K562 (cell line): ENCODE data around the gene FBXO48. TPM values are rescaled to one million over a fixed set of nuclear protein-coding genes. Genes with fewer than 3 reads are reported as not detected.

ENCODE experiments used
- BDP1 ChIP-seq: IDR thresholded peaks from 3 replicates; pipeline ENCODE4 v1.6.1; 2011; ENCODE audit not compliant: insufficient read length, insufficient read depth
- CCAR2 ChIP-seq: fragments of 200-400 bp; formaldehyde crosslinking; IDR thresholded peaks from 2 replicates; pipeline ENCODE4 v1.6.1; 2017; ENCODE audit warnings: mild to moderate bottlenecking, low read depth, low read length
- EHMT2 ChIP-seq: fragments of 450-650 bp; IDR thresholded peaks from 2 replicates; pipeline ENCODE4 v1.6.1; 2018; ENCODE audit warnings: antibody characterized with exemption
- ELF1 ChIP-seq: fragments of 200-800 bp; sonication (Bioruptor generic); IDR thresholded peaks from 2 replicates; pipeline ENCODE4 v1.6.1; 2016; ENCODE audit warnings: missing genetic modification characterization, missing compliant biosample characterization
- GABPB1 ChIP-seq: sonication (generic); formaldehyde crosslinking; IDR thresholded peaks from 2 replicates; pipeline ENCODE4 v1.8.0; 2022; ENCODE audit warnings: mild to moderate bottlenecking, missing genetic modification reagents
- MBD1 ChIP-seq: fragments of 250-450 bp; sonication (Bioruptor Pico); IDR thresholded peaks from 2 replicates; pipeline ENCODE4 v1.8.0; 2022; ENCODE audit warnings: inconsistent platforms
- MTA1 ChIP-seq: fragments of 450-650 bp; IDR thresholded peaks from 2 replicates; pipeline ENCODE4 v1.6.1; 2017; ENCODE audit warnings: borderline replicate concordance
- MTA3 ChIP-seq: fragments of 450-650 bp; formaldehyde crosslinking; IDR thresholded peaks from 2 replicates; pipeline ENCODE4 v1.6.1; 2017; ENCODE audit warnings: mild to moderate bottlenecking, borderline replicate concordance
- NFRKB ChIP-seq: fragments of 450-650 bp; IDR thresholded peaks from 2 replicates; pipeline ENCODE4 v1.6.1; 2016; ENCODE audit warnings: low read depth
- NKRF ChIP-seq: fragments of 450-650 bp; IDR thresholded peaks from 2 replicates; pipeline ENCODE4 v1.6.1; 2016; ENCODE audit warnings: borderline replicate concordance
- NR4A1 ChIP-seq, 2 experiments: fragments of 250-450 bp in 1 of 2; fragments of 450-650 bp in 1 of 2; sonication (Bioruptor Pico) in 1 of 2; IDR thresholded peaks; 2 replicates each; pipeline versions ENCODE4 v1.4.0 to v1.6.1; 2016 to 2020; ENCODE audit warnings: mild to moderate bottlenecking in 2 of 2, missing compliant biosample characterization in 1 of 2, missing genetic modification characterization in 1 of 2, moderate library complexity in 1 of 2
- RERE ChIP-seq: sonication (generic); formaldehyde crosslinking; IDR thresholded peaks from 2 replicates; pipeline ENCODE4 v1.8.0; 2023; ENCODE audit warnings: missing genetic modification reagents, mild to moderate bottlenecking, borderline replicate concordance
- SNAPC5 ChIP-seq: fragments of 250-450 bp; sonication (Bioruptor Pico); IDR thresholded peaks from 2 replicates; pipeline ENCODE4 v1.8.0; 2021; ENCODE audit warnings: moderate library complexity, mild to moderate bottlenecking, inconsistent platforms
- TCFL5 ChIP-seq: fragments of 250-450 bp; sonication (Bioruptor Pico); conservative IDR thresholded peaks from 2 replicates; pipeline ENCODE4 v1.6.1; 2021; ENCODE audit warnings: mild to moderate bottlenecking, moderate library complexity, matching md5 sums
- ZNF436 ChIP-seq: fragments of 250-450, 450-650 bp; sonication (Bioruptor Pico); formaldehyde crosslinking; IDR thresholded peaks from 2 replicates; pipeline ENCODE4 v1.7.0; 2020; ENCODE audit warnings: mild to moderate bottlenecking
- ZNF668 ChIP-seq: fragments of 250-450 bp; sonication (Bioruptor Pico); IDR thresholded peaks from 2 replicates; pipeline ENCODE4 v1.8.0; 2022; ENCODE audit warnings: mild to moderate bottlenecking, inconsistent platforms
- ZNF707 ChIP-seq: fragments of 250-450 bp; sonication (Bioruptor Pico); conservative IDR thresholded peaks from 2 replicates; pipeline ENCODE4 v1.8.0; 2022; ENCODE audit warnings: inconsistent platforms, mild to moderate bottlenecking, moderate library complexity
- polyA plus RNA-seq, 8 experiments: library from polyadenylated mRNA; depleted of rRNA in 4 of 8; stranded (reverse) in 5 of 8; unstranded in 3 of 8; fragments of >200 nt; fragmentation: Nextera tagmentation in 2 of 8; fragmentation: Illumina TruSeq in 1 of 8; extraction: Ambion mirVana in 2 of 8; extraction: Trizol in 1 of 8; gene quantifications; 2 replicates each; pipeline versions ENCODE4 v1.2.1 to v1.2.3, GENCODE V29; 2011 to 2014; ENCODE audit warnings: inconsistent platforms in 1 of 8, missing spikeins in 1 of 8
- total RNA-seq, 7 experiments: library from RNA; depleted of rRNA in 6 of 7; stranded (reverse); fragments of >200 nt in 6 of 7; fragmentation: Illumina TruSeq in 2 of 7; extraction: Trizol in 2 of 7; gene quantifications; 2 replicates each; pipeline versions ENCODE4 v1.2.1 to v1.2.3, GENCODE V29; 2011 to 2021; ENCODE audit warnings: low replicate concordance in 1 of 7

The FBXO48 gene
- total and polyA plus RNA-seq, 9 of the 15 experiments (the other 6 are each of a cell fraction or from before 2014, with no cell fraction given), result 0.36 to 1.8 (median 0.73) TPM

GRCh38 chr2:68423966-68424650 lies 43.0 kb downstream of the FBXO48 start (continued):
- peak; percentile 70; the same call in 1 of the 2 replicates for TF ChIP-seq MTA1
- TF ChIP-seq GABPB1 (CRISPR knock-in tag), result no peak
- no peak for TF ChIP-seq ELF1 (tag)
- TF ChIP-seq NR4A1 (CRISPR knock-in tag; IDR thresholded peaks at IDR 0.05), result no peak
- TF ChIP-seq NR4A1 (tag; IDR thresholded peaks at IDR 0.05), result no peak
- no peak for TF ChIP-seq EHMT2
- no peak for TF ChIP-seq SNAPC5 (CRISPR knock-in tag)
- no peak for TF ChIP-seq MTA3
- no peak for TF ChIP-seq MBD1 (CRISPR knock-in tag)
- TF ChIP-seq NFRKB, result no peak
- TF ChIP-seq NKRF, result no peak
- TF ChIP-seq TCFL5, result no peak
- no peak for TF ChIP-seq BDP1
- no peak for TF ChIP-seq RERE (CRISPR knock-in tag)
- TF ChIP-seq CCAR2, result no peak
- TF ChIP-seq ZNF436 (CRISPR knock-in tag), result no peak
- no peak for TF ChIP-seq ZNF707 (CRISPR knock-in tag)
- no peak for TF ChIP-seq ZNF668 (CRISPR knock-in tag)
